OCI-LY3 (cell line): ENCODE results near the gene LRRC38.
A peak's percentile ranks its signal among the peaks of the same experiment; 100 is the strongest.

ENCODE experiments used
- H2AFZ ChIP-seq: fragments of 200-600, 300-600 bp; shearing (Covaris generic); 2 replicates; pipeline ENCODE4 v1.6.0; 2014; ENCODE audit warnings: antibody characterized with exemption, low read depth, low read length
- H3K27ac ChIP-seq: fragments of 200-600, 300-600 bp; sonication (generic); 2 replicates; pipeline ENCODE4 v1.5.1; 2014; ENCODE audit warnings: mild to moderate bottlenecking, low read length, moderate library complexity, mixed read lengths
- H3K27me3 ChIP-seq: fragments of 200-600, 300-600 bp; sonication (generic); 2 replicates; pipeline ENCODE4 v1.6.1; 2014; ENCODE audit warnings: low read depth, low read length, mixed read lengths
- H3K36me3 ChIP-seq: fragments of 200-600, 300-600 bp; sonication (generic); replicated peaks from 2 replicates; pipeline ENCODE3; 2014; ENCODE audit warnings: low read depth, low read length, mixed read lengths
- H3K4me1 ChIP-seq: fragments of 300-600, 200-600 bp; sonication (generic); 2 replicates; pipeline ENCODE4 v1.6.1; 2014; ENCODE audit warnings: low read length, mixed read lengths
- H3K4me2 ChIP-seq: fragments of 200-600, 300-600 bp; sonication (generic); 2 replicates; pipeline ENCODE4 v1.6.1; 2014; ENCODE audit warnings: low read length, mixed read lengths
- H3K4me3 ChIP-seq: fragments of 300-600, 200-600 bp; sonication (generic); 2 replicates; pipeline ENCODE4 v1.5.1; 2014; ENCODE audit warnings: antibody characterized with exemption, mild to moderate bottlenecking, low read length, moderate library complexity
- H3K79me2 ChIP-seq: fragments of 300-600, 200-600 bp; shearing (Covaris generic); 2 replicates; pipeline ENCODE4 v1.6.1; 2014; ENCODE audit warnings: mild to moderate bottlenecking, low read length, mixed read lengths
- H3K9ac ChIP-seq: fragments of 300-600, 200-600 bp; shearing (Covaris generic); 2 replicates; pipeline ENCODE4 v1.6.0; 2014; ENCODE audit warnings: mild to moderate bottlenecking, low read length, moderate library complexity
- H3K9me3 ChIP-seq: fragments of 200-600, 300-600 bp; shearing (Covaris generic); 2 replicates; pipeline ENCODE4 v1.6.1; 2014; ENCODE audit warnings: low read length, mixed read lengths; ENCODE audit not compliant: insufficient read depth
- H4K20me1 ChIP-seq: fragments of 200-600, 300-600 bp; sonication (generic); 2 replicates; pipeline ENCODE4 v1.6.1; 2016; ENCODE audit warnings: low read length, mixed read lengths; ENCODE audit not compliant: insufficient read depth
- EZH2phosphoT487 ChIP-seq: fragments of 200-600 bp; shearing (Covaris generic); IDR thresholded peaks from 2 replicates; pipeline ENCODE4 v1.6.1; 2018; ENCODE audit warnings: antibody characterized with exemption, mixed run types, low read depth
- TF ChIP-seq, protein P1 (sequence below): fragments of 200-600, 300-600 bp; sonication (generic); IDR thresholded peaks from 2 replicates; pipeline ENCODE4 v1.5.1; 2014; ENCODE audit warnings: antibody characterized with exemption, low read length, low read depth

The LRRC38 gene

DNA sequence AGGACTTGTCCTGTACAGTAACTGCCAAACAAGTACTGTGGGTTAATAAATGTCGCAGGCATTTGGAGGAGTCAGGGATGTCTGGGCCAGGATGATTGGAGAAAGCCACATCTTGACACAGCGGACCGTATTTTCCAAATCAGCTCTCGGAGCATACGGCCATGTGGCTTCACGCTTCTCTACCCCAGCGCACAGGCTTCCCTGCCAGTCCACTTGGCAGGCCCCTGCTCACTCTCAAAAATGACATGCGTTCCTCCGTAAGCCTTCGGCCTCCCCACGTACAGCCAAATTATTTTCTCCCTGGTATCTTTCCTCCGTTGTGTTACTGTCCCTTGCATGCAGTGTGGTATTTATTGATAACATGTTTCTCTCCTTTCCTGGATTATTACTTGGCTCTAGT, 7.2 kb upstream of the LRRC38 start:
- Histone ChIP-seq H3K27ac (no peak overlapping the region), H3K4me3 (no peak overlapping the region), H3K9me3 (no peaks in the 10 kb centered on the region), H4K20me1 (no peaks in the 10 kb centered on the region), H3K36me3 (no peaks in the 10 kb centered on the region), H3K79me2 (no peaks in the 10 kb centered on the region), H3K4me1 (peaks cover 8% of the 10 kb centered on the region), H2AFZ (no peak overlapping the region), H3K9ac (no peak overlapping the region), H3K4me2 (no peak overlapping the region), H3K27me3 (peaks cover 16% of the 10 kb centered on the region; the same call in 1 of the 2 replicates)
- no peak for TF ChIP-seq EZH2phosphoT487
- TF ChIP-seq, protein P1, sequence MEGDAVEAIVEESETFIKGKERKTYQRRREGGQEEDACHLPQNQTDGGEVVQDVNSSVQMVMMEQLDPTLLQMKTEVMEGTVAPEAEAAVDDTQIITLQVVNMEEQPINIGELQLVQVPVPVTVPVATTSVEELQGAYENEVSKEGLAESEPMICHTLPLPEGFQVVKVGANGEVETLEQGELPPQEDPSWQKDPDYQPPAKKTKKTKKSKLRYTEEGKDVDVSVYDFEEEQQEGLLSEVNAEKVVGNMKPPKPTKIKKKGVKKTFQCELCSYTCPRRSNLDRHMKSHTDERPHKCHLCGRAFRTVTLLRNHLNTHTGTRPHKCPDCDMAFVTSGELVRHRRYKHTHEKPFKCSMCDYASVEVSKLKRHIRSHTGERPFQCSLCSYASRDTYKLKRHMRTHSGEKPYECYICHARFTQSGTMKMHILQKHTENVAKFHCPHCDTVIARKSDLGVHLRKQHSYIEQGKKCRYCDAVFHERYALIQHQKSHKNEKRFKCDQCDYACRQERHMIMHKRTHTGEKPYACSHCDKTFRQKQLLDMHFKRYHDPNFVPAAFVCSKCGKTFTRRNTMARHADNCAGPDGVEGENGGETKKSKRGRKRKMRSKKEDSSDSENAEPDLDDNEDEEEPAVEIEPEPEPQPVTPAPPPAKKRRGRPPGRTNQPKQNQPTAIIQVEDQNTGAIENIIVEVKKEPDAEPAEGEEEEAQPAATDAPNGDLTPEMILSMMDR, result no peak

GRCh38 chr1:13517193-13517812, 3.5 kb upstream of the LRRC38 start:
- H3K4me3 ChIP-seq, result no peak overlapping the region
- H4K20me1 ChIP-seq, result no peaks in the 10 kb centered on the region
- no peak overlapping the region for H2AFZ ChIP-seq
- peaks cover 20% of the 10 kb centered on the region; the same call in 1 of the 2 replicates for H3K27me3 ChIP-seq
- no peak overlapping the region for H3K9ac ChIP-seq
- peak overlapping the region; percentile 31 for H3K4me2 ChIP-seq
- H3K27ac ChIP-seq, result no peak overlapping the region
- no peaks in the 10 kb centered on the region for H3K9me3 ChIP-seq
- TF ChIP-seq, protein P1, result peak; percentile 62
- TF ChIP-seq EZH2phosphoT487, result no peak
- H3K79me2 ChIP-seq, result no peaks in the 10 kb centered on the region
- H3K4me1 ChIP-seq, result peaks cover 8% of the 10 kb centered on the region
- H3K36me3 ChIP-seq, result no peaks in the 10 kb centered on the region

DNA sequence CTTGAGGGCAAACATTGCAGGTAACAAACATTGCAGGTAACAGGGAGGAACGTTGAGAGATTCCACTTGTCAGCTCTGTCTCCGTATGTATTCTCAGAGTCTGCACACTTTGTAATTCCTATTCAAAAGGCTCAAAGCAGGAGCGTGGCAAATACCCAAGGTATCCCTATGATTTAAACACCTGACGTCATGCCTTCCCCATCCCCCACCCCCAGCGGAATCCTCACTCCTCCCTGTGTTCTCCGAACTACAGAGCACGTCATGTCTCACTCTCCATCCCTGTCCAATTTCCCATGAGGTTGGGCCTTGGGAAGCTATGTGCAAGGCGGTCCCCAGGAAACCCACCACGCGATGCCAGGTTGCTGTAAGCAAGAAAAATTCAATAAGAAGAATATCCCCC, 2.8 kb upstream of the LRRC38 start:
- peaks cover 20% of the 10 kb centered on the region; the same call in 1 of the 2 replicates for H3K27me3 ChIP-seq
- H2AFZ ChIP-seq, result no peak overlapping the region
- H4K20me1 ChIP-seq, result no peaks in the 10 kb centered on the region
- no peaks in the 10 kb centered on the region for H3K9me3 ChIP-seq
- H3K27ac ChIP-seq, result no peak overlapping the region
- H3K79me2 ChIP-seq, result no peaks in the 10 kb centered on the region
- H3K4me2 ChIP-seq, result no peak overlapping the region
- peaks cover 8% of the 10 kb centered on the region for H3K4me1 ChIP-seq
- H3K36me3 ChIP-seq, result no peaks in the 10 kb centered on the region
- H3K4me3 ChIP-seq, result no peak overlapping the region
- TF ChIP-seq EZH2phosphoT487, result no peak
- TF ChIP-seq, protein P1, result no peak
- no peak overlapping the region for H3K9ac ChIP-seq

DNA sequence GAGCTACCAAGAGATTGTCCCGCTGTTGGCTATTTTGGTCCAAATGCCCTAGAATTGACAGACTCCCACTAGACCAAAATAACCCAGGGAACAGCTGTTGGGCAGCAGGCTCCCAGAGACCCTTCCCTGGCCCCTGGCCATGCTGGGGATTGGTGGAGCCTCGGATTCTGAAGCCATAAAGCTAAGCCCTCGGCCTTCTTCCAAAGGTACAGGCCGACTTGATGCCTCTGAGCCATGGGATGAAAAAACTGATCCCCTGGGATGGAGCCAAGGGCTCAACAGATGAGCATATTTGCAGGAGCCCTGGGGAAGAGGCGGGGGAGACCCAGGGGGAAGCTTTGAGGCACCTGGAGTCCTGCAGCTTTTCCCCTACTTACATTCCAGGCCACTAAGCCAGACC, 1.0 kb upstream of the LRRC38 start:
- Histone ChIP-seq H4K20me1 (no peaks in the 10 kb centered on the region), H3K9me3 (no peaks in the 10 kb centered on the region), H3K27me3 (peaks cover 20% of the 10 kb centered on the region; the same call in 1 of the 2 replicates), H3K4me3 (no peak overlapping the region), H3K79me2 (no peaks in the 10 kb centered on the region), H3K4me1 (peaks cover 8% of the 10 kb centered on the region), H3K9ac (no peak overlapping the region), H3K4me2 (no peak overlapping the region), H2AFZ (no peak overlapping the region), H3K27ac (no peak overlapping the region), H3K36me3 (no peaks in the 10 kb centered on the region)
- no peak for TF ChIP-seq EZH2phosphoT487
- TF ChIP-seq, protein P1, result no peak
